PFSK-1 (cell line): ENCODE results near the gene CLIC4.

Experiments
- FOXP2 ChIP-seq: optimal IDR thresholded peaks from 2 replicates; pipeline ENCODE3; 2011; ENCODE audit warnings: borderline replicate concordance, control low read depth, inconsistent platforms; ENCODE audit not compliant: insufficient read depth; ENCODE audit errors: extremely low read length, extremely low read depth
- POLR2AphosphoS5 ChIP-seq: IDR thresholded peaks from 2 replicates; pipeline ENCODE4 v1.6.1; 2012; ENCODE audit warnings: low read depth, mild to moderate bottlenecking, control low read depth, low read length, moderate library complexity
- REST ChIP-seq, 2 experiments: IDR thresholded peaks; 2 replicates each; pipeline versions ENCODE4 v1.6.1 to v1.8.0; 2011 to 2012; ENCODE audit warnings: low read depth in 2 of 2, low read length in 2 of 2, control low read depth in 1 of 2, inconsistent platforms in 1 of 2, mild to moderate bottlenecking in 1 of 2, moderate library complexity in 1 of 2; ENCODE audit not compliant: insufficient read depth in 1 of 2
- SIN3A ChIP-seq: IDR thresholded peaks from 2 replicates; pipeline ENCODE4 v1.6.1; 2012; ENCODE audit warnings: mild to moderate bottlenecking, low read length, moderate library complexity, borderline replicate concordance; ENCODE audit not compliant: insufficient read depth

DNA sequence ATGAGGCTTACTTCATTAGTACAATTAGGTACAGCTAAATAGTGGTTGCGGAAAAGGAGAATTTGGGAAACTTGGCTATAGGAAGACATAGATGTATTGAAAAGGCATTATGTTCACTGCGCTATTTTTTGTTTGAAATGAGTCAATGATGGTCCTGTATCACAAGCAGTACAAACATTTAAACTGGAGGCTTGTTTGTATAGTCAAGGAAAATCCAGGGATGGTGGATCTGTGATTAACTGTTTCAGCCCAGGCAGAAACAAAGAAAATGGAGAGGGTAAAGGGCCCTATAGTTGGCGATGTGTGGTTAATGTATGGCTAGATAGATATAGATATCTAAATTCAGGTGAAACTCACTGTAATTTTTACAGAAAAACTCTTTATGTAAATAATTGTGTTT is 79.9 kb downstream of the CLIC4 start:
- TF ChIP-seq POLR2AphosphoS5 (no peak), REST (IDR thresholded peaks at IDR 0.05; ENCODE audit: insufficient read depth in 1 of 2, low read depth in 2 of 2, low read length in 2 of 2) (no peak), FOXP2 (no peak), SIN3A (no peak)
